Endothelial cell of umbilical vein (primary cell): ENCODE results near the gene TWIST2.

ENCODE experiments used
- CTCF ChIP-seq, 2 donors: IDR thresholded peaks; 1 replicate in 1 of 2; 2 replicates in 1 of 2; pipeline ENCODE4 v1.5.1; 2011; ENCODE audit warnings: low read length in 2 of 2, mild to moderate bottlenecking in 2 of 2, moderate library complexity in 2 of 2, control low read depth in 1 of 2, inconsistent platforms in 1 of 2, low read depth in 1 of 2; ENCODE audit not compliant: insufficient read depth in 1 of 2; ENCODE audit errors: extremely low read depth in 1 of 2
- FOS ChIP-seq: IDR thresholded peaks from 2 replicates; pipeline ENCODE4 v1.6.1; 2011; ENCODE audit warnings: mild to moderate bottlenecking, low read length, moderate library complexity, borderline replicate concordance; ENCODE audit not compliant: insufficient read depth

GRCh38 chr2:238875101-238875470, 27.2 kb downstream of the TWIST2 start:
- TF ChIP-seq FOS (no peak), CTCF (IDR thresholded peaks at IDR 0.05; ENCODE audit: extremely low read depth in 1 of 2, insufficient read depth in 1 of 2, low read depth in 1 of 2, low read length in 2 of 2) (no peak)
